LNCAP (cell line): Measurements from ENCODE around the gene DOCK2.

Experiments
- CTCF ChIP-seq: fragments of 450-650 bp; IDR thresholded peaks from 2 replicates; pipeline ENCODE4 v1.5.1; 2017; ENCODE audit warnings: mild to moderate bottlenecking

Gene DOCK2

GRCh38 chr5:169901896-169902295 is 264.8 kb downstream of the DOCK2 start:
- TF ChIP-seq CTCF = no peak

GRCh38 chr5:169904059-169904458 is 267.0 kb downstream of the DOCK2 start:
- no peak for TF ChIP-seq CTCF

GRCh38 chr5:169904508-169904907 is 267.4 kb downstream of the DOCK2 start:
- TF ChIP-seq CTCF = no peak

- TF ChIP-seq CTCF = no peak
Observed at GRCh38 chr5:169905017-169905416, 267.9 kb downstream of the DOCK2 start.

- no peak for TF ChIP-seq CTCF
Observed at GRCh38 chr5:169906745-169907649, 269.9 kb downstream of the DOCK2 start.

- TF ChIP-seq CTCF = no peak
Observed at GRCh38 chr5:169908864-169909263, 271.8 kb downstream of the DOCK2 start.

- TF ChIP-seq CTCF = no peak
Observed at GRCh38 chr5:169909945-169910344, 272.9 kb downstream of the DOCK2 start.

GRCh38 chr5:169910393-169910792 is 273.3 kb downstream of the DOCK2 start:
- TF ChIP-seq CTCF = no peak
